Measurements from ENCODE around the gene ASPM.

The ASPM gene

GRCh38 chr1:197137322-197137721 lies 9.1 kb downstream of the ASPM start:
- DNase-seq (ENCODE audit: low read depth) = no peak
- TF ChIP-seq, protein P1, sequence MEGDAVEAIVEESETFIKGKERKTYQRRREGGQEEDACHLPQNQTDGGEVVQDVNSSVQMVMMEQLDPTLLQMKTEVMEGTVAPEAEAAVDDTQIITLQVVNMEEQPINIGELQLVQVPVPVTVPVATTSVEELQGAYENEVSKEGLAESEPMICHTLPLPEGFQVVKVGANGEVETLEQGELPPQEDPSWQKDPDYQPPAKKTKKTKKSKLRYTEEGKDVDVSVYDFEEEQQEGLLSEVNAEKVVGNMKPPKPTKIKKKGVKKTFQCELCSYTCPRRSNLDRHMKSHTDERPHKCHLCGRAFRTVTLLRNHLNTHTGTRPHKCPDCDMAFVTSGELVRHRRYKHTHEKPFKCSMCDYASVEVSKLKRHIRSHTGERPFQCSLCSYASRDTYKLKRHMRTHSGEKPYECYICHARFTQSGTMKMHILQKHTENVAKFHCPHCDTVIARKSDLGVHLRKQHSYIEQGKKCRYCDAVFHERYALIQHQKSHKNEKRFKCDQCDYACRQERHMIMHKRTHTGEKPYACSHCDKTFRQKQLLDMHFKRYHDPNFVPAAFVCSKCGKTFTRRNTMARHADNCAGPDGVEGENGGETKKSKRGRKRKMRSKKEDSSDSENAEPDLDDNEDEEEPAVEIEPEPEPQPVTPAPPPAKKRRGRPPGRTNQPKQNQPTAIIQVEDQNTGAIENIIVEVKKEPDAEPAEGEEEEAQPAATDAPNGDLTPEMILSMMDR (IDR thresholded peaks at IDR 0.05; ENCODE audit: control insufficient read depth, extremely low read depth, insufficient read depth) = no peak
- no peak overlapping the region for H3K4me3 ChIP-seq (ENCODE audit: low read depth, low read length)

DNA sequence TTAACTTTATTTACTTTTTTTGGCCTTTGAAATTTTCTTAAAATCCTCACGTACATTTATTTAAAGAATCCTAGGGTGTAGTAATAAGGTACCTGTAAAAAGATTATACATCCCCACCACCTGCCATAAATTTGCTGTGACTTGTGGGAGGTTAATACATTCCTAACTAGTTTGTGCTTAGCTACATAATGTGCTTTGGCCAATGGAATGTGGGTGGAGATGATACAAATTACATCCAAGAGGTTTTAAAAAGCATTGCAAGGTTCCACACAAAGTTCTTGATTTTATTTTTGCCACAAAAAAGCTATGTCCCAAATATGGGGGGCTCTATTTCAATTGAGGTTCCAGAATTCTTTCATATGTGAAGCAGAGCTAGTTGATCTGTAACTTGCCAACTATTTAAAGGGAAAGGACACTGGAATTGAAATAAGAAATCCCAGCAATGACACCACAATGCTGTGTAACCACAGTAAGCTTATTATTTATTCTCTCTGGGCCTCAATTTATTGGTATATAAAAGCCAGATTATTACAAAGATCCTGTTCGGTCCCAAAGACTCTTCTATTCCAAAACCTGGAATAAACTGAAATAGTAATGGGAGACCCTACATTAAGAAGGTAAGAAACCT lies 15.7 kb downstream of the ASPM start:
- TF ChIP-seq, protein P1 (IDR thresholded peaks at IDR 0.05; ENCODE audit: control insufficient read depth, extremely low read depth, insufficient read depth) = no peak
- no peak for DNase-seq (ENCODE audit: low read depth)
- H3K4me3 ChIP-seq (ENCODE audit: low read depth, low read length) = no peak overlapping the region

DNA sequence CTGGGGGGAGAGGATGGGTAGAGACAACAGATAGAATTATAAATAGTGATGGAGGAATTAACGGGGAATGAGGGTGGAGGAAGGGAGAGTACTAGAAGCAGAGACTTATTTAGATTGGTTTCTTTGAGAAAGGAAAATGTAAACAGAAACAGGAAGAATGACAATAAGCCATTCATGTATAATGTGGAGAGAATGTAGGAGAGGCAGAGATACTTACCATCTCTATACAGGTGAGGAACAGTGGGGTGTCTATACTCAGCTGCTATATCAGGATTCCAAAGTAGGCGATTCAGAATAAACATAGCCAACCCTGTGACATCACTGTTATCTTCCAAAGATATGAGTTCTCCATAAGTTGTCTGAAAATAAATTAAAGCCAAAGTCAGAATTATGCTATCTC lies 16.8 kb downstream of the ASPM start:
- TF ChIP-seq, protein P1 (IDR thresholded peaks at IDR 0.05; ENCODE audit: control insufficient read depth, extremely low read depth, insufficient read depth) = no peak
- no peak for DNase-seq (ENCODE audit: low read depth)
- no peak overlapping the region for H3K4me3 ChIP-seq (ENCODE audit: low read depth, low read length)

GRCh38 chr1:197127246-197127912 lies 19.1 kb downstream of the ASPM start:
- no peak overlapping the region for H3K4me3 ChIP-seq (ENCODE audit: low read depth, low read length)
- DNase-seq (ENCODE audit: low read depth) = no peak
- TF ChIP-seq, protein P1 (IDR thresholded peaks at IDR 0.05; ENCODE audit: control insufficient read depth, extremely low read depth, insufficient read depth) = no peak

DNA sequence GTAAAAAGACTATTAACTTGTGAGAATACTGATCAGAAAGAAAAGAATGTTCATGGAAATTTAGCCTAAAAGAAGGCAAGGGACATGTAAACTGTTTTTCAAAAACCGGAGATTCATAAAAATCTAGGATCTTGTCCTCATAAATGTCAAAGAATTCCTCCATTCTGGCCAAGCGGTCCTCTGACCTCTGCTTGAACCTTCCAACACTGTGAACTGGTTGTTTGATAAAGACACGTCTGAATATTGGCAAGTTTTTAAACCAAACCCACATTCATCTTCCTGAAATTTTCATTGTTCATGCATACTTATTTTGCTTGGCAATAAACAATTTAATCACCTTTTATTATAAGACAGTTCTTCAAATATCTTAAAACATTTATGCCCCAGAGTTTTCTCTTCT lies 19.8 kb downstream of the ASPM start:
- H3K4me3 ChIP-seq (ENCODE audit: low read depth, low read length) = no peak overlapping the region
- DNase-seq (ENCODE audit: low read depth) = no peak
- TF ChIP-seq, protein P1 (IDR thresholded peaks at IDR 0.05; ENCODE audit: control insufficient read depth, extremely low read depth, insufficient read depth) = no peak

DNA sequence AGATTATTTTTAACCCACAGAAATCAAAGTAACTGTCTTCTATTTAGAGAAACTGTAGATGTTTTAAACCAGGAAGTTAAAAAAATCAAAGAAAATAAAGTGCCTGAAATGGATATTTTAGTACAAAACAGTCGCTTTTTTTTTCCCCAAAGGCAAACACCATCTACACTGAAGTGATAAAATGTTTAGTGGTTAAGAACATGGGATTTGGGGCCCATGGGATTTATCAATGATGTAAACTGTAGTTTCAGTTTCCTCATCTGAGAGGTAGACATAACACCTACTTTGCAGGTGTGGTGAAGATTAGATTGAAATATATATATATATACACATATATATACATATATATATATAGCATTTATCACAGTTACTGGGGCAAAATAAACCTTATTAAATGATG lies 22.1 kb downstream of the ASPM start:
- DNase-seq (ENCODE audit: low read depth) = no peak
- H3K4me3 ChIP-seq (ENCODE audit: low read depth, low read length) = no peak overlapping the region
- TF ChIP-seq, protein P1 (IDR thresholded peaks at IDR 0.05; ENCODE audit: control insufficient read depth, extremely low read depth, insufficient read depth) = no peak

DNA sequence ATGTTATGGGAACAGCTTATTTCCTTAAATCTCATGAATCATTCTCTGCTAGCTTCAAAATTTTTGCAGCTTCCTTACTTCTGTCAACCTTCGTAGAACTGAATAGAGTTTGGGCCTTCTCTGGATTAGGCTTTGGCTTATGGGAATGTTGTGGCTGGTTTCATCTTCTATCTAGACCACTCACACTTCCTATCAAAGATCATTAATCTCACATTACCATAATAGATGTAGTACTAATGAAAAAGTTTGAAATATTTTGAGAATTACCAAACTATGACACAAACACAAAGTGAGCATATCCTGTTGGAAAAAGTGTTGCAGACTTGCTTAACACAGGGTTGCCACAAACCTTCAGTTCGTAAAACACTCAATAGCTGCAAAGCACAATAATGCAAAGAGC lies 30.3 kb downstream of the ASPM start:
- TF ChIP-seq, protein P1 (IDR thresholded peaks at IDR 0.05; ENCODE audit: control insufficient read depth, extremely low read depth, insufficient read depth) = no peak
- no peak for DNase-seq (ENCODE audit: low read depth)
- no peak overlapping the region for H3K4me3 ChIP-seq (ENCODE audit: low read depth, low read length)
